Neural cell (in vitro differentiated cells): ENCODE data around the gene GSG1L. TPM values are rescaled to one million over a fixed set of nuclear protein-coding genes. Genes with fewer than 3 reads are reported as not detected.

Experiments used
- H2AFZ ChIP-seq: fragments of 200-600, 300-800 bp; sonication (generic), shearing (Covaris generic); 2 replicates; pipeline ENCODE4 v1.6.0; 2014; ENCODE audit warnings: low read depth, mild to moderate bottlenecking, antibody characterized with exemption, low read length, moderate library complexity
- H3F3A ChIP-seq: fragments of 200-600 bp; shearing (Covaris generic); 2 replicates; pipeline ENCODE4 v1.6.1; 2016; ENCODE audit warnings: mild to moderate bottlenecking, moderate library complexity, mixed read lengths, antibody characterized with exemption, low read length; ENCODE audit not compliant: insufficient read depth, poor library complexity, severe bottlenecking
- H3K27ac ChIP-seq: fragments of 200-600, 300-800 bp; sonication (generic), shearing (Covaris generic); 2 replicates; pipeline ENCODE4 v1.5.1; 2014; ENCODE audit warnings: mild to moderate bottlenecking, low read length, moderate library complexity
- H3K27me3 ChIP-seq: fragments of 300-800, 200-600 bp; sonication (generic), shearing (Covaris generic); 2 replicates; pipeline ENCODE4 v1.6.0; 2014; ENCODE audit warnings: mild to moderate bottlenecking, low read depth, low read length, moderate library complexity; ENCODE audit not compliant: insufficient read depth
- H3K36me3 ChIP-seq: fragments of 300-800, 200-600 bp; sonication (generic), shearing (Covaris generic); 2 replicates; pipeline ENCODE4 v1.5.1; 2014; ENCODE audit warnings: mild to moderate bottlenecking, antibody characterized with exemption, low read length, moderate library complexity; ENCODE audit not compliant: insufficient read depth
- H3K4me2 ChIP-seq: fragments of 300-800, 200-600 bp; sonication (generic), shearing (Covaris generic); 2 replicates; pipeline ENCODE4 v1.6.0; 2014; ENCODE audit warnings: mild to moderate bottlenecking, low read length
- H3K4me3 ChIP-seq: fragments of 300-800, 200-600 bp; sonication (generic), shearing (Covaris generic); 2 replicates; pipeline ENCODE4 v1.5.1; 2014; ENCODE audit warnings: mild to moderate bottlenecking, low read length, moderate library complexity
- H3K79me2 ChIP-seq: fragments of 200-600 bp; shearing (Covaris generic); replicated peaks from 2 replicates; pipeline ENCODE4 v1.6.0; 2014; ENCODE audit warnings: mild to moderate bottlenecking, low read length, moderate library complexity; ENCODE audit not compliant: insufficient read depth
- H3K9ac ChIP-seq: fragments of 300-800, 200-600 bp; sonication (generic), shearing (Covaris generic); 2 replicates; pipeline ENCODE4 v1.6.1; 2016; ENCODE audit warnings: mild to moderate bottlenecking, low read length, mixed read lengths
- H3K9me2 ChIP-seq: fragments of 200-600 bp; shearing (Covaris generic); 2 replicates; pipeline ENCODE4 v1.6.1; 2016; ENCODE audit warnings: mild to moderate bottlenecking, low read length, mixed read lengths; ENCODE audit not compliant: insufficient read depth
- H3K9me3 ChIP-seq: fragments of 200-600, 300-800 bp; sonication (generic), shearing (Covaris generic); 2 replicates; pipeline ENCODE4 v1.6.1; 2016; ENCODE audit warnings: mild to moderate bottlenecking, mixed run types, low read length, moderate library complexity, mixed read lengths
- H4K20me1 ChIP-seq: fragments of 200-600 bp; shearing (Covaris generic); 2 replicates; pipeline ENCODE4 v1.6.1; 2016; ENCODE audit warnings: mild to moderate bottlenecking, mixed run types; ENCODE audit not compliant: insufficient read depth
- CTCF ChIP-seq: fragments of 450-650 bp; IDR thresholded peaks from 2 replicates; pipeline ENCODE4 v1.5.1; 2014; ENCODE audit warnings: antibody characterized with exemption, mild to moderate bottlenecking, moderate library complexity; ENCODE audit not compliant: poor library complexity, severe bottlenecking
- EP300 ChIP-seq: fragments of 450-650 bp; conservative IDR thresholded peaks from 2 replicates; pipeline ENCODE4 v1.6.1; 2014; ENCODE audit warnings: antibody characterized with exemption, mild to moderate bottlenecking, moderate library complexity; ENCODE audit not compliant: poor library complexity, severe bottlenecking
- EZH2 ChIP-seq: fragments of 200-600, 300-800 bp; shearing (Covaris generic), sonication (generic); IDR thresholded peaks from 2 replicates; pipeline ENCODE4 v1.6.1; 2014; ENCODE audit warnings: antibody characterized with exemption, low read length, borderline replicate concordance, mild to moderate bottlenecking; ENCODE audit not compliant: insufficient read depth, poor library complexity, severe bottlenecking
- MXI1 ChIP-seq: fragments of 450-650 bp; conservative IDR thresholded peaks from 2 replicates; pipeline ENCODE4 v1.6.1; 2014; ENCODE audit warnings: antibody characterized with exemption, mild to moderate bottlenecking; ENCODE audit not compliant: poor library complexity, severe bottlenecking
- POLR2AphosphoS5 ChIP-seq: IDR thresholded peaks from 2 replicates; pipeline ENCODE4 v1.6.1; 2012
- RAD21 ChIP-seq: fragments of 450-650 bp; conservative IDR thresholded peaks from 2 replicates; pipeline ENCODE4 v1.6.1; 2014; ENCODE audit warnings: antibody characterized with exemption, mild to moderate bottlenecking, moderate library complexity
- REST ChIP-seq: IDR thresholded peaks from 2 replicates; pipeline ENCODE4 v1.6.1; 2012; ENCODE audit warnings: borderline replicate concordance
- SMC3 ChIP-seq: fragments of 450-650 bp; conservative IDR thresholded peaks from 2 replicates; pipeline ENCODE4 v1.6.1; 2014; ENCODE audit warnings: antibody characterized with exemption, mild to moderate bottlenecking, moderate library complexity; ENCODE audit not compliant: poor library complexity
- TAF1 ChIP-seq: IDR thresholded peaks from 2 replicates; pipeline ENCODE4 v1.6.1; 2012; ENCODE audit warnings: low read depth
- polyA plus RNA-seq: library from polyadenylated mRNA; depleted of rRNA; stranded (reverse); fragments of >200 nt; gene quantifications from 2 replicates; pipeline ENCODE4 v1.2.3, GENCODE V29; 2014

Gene GSG1L
- polyA plus RNA-seq, 1 donor from 2014 or later, result 0.85 TPM

GRCh38 chr16:28085389-28086171 lies 22.1 kb upstream of the GSG1L start:
- no peaks in the 10 kb centered on the region for H3K36me3 ChIP-seq

GRCh38 chr16:28084209-28084608 lies 20.7 kb upstream of the GSG1L start:
- no peaks in the 10 kb centered on the region for H3K9me3 ChIP-seq
- no peaks in the 10 kb centered on the region for H3K79me2 ChIP-seq
- H2AFZ ChIP-seq, result no peak overlapping the region
- no peak overlapping the region for H3K4me3 ChIP-seq
- no peak overlapping the region for H3K9ac ChIP-seq
- H3K9me2 ChIP-seq, result no peaks in the 10 kb centered on the region
- H3K27me3 ChIP-seq, result no peaks in the 10 kb centered on the region
- no peaks in the 10 kb centered on the region for H3K36me3 ChIP-seq
- H3K27ac ChIP-seq, result no peak overlapping the region
- H4K20me1 ChIP-seq, result no peaks in the 10 kb centered on the region
- H3K4me2 ChIP-seq, result no peak overlapping the region
- no peaks in the 10 kb centered on the region for H3F3A ChIP-seq
- TF ChIP-seq MXI1 (no peak), CTCF (no peak), REST (no peak), RAD21 (no peak)

More at GRCh38 chr16:28085389-28086171, 22.1 kb upstream of the GSG1L start:
- H3K27me3 ChIP-seq, result no peaks in the 10 kb centered on the region
- no peak overlapping the region for H3K4me3 ChIP-seq
- H3F3A ChIP-seq, result no peaks in the 10 kb centered on the region
- no peak overlapping the region for H3K27ac ChIP-seq
- TF ChIP-seq CTCF, result no peak
- TF ChIP-seq SMC3, result no peak
- no peak for TF ChIP-seq POLR2AphosphoS5
- TF ChIP-seq RAD21, result no peak
- TF ChIP-seq EP300, result no peak
- no peak for TF ChIP-seq EZH2
- TF ChIP-seq REST, result no peak
- no peak for TF ChIP-seq MXI1
- TF ChIP-seq TAF1, result no peak
- no peaks in the 10 kb centered on the region for H4K20me1 ChIP-seq
- no peaks in the 10 kb centered on the region for H3K79me2 ChIP-seq
- H3K9me2 ChIP-seq, result no peaks in the 10 kb centered on the region
- H3K9ac ChIP-seq, result no peak overlapping the region
- no peak overlapping the region for H3K4me2 ChIP-seq
- H2AFZ ChIP-seq, result no peak overlapping the region
- H3K9me3 ChIP-seq, result no peaks in the 10 kb centered on the region
